WTC11 (cell line): ENCODE measurements around the gene GJD2. TPM values are rescaled to one million over a fixed set of nuclear protein-coding genes. Genes with fewer than 3 reads are reported as not detected.

ENCODE experiments used
- ATAC-seq: fragments of 200-7000 bp; cut with Tn5 transposase; 2 replicates; pipeline ENCODE4 v1.10.0; 2021; ENCODE audit warnings: mild to moderate bottlenecking, moderate library complexity
- CTCF ChIA-PET: fragments of 300-600 bp; sonication (Branson Sonifier 250); formaldehyde crosslinking; loops from one replicate; lab custom pipeline; 2021; ENCODE audit warnings: antibody characterized with exemption; lab: Charles Lee
- POLR2A ChIA-PET: fragments of 350-600 bp; sonication (Branson Sonifier 250); formaldehyde crosslinking; loops from one replicate; lab custom pipeline; 2021; ENCODE audit warnings: antibody characterized with exemption; lab: Charles Lee
- DNase-seq: peaks from one replicate; pipeline ENCODE4 v3.0.0; 2021; ENCODE audit warnings: low spot score
- H3K27ac Mint-ChIP-seq: 2 replicates; pipeline ENCODE4 v1.8.0; 2021; ENCODE audit warnings: mixed read lengths
- H3K27me3 Mint-ChIP-seq: 2 replicates; pipeline ENCODE4 v1.8.0; 2021; ENCODE audit warnings: low read depth, mild to moderate bottlenecking, moderate library complexity, mixed read lengths
- H3K36me3 Mint-ChIP-seq: 2 replicates; pipeline ENCODE4 v1.8.0; 2021; ENCODE audit warnings: mixed read lengths
- H3K4me1 Mint-ChIP-seq: 2 replicates; pipeline ENCODE4 v1.8.0; 2022; ENCODE audit warnings: mixed read lengths
- H3K4me3 Mint-ChIP-seq: 2 replicates; pipeline ENCODE4 v1.8.0; 2021; ENCODE audit warnings: mild to moderate bottlenecking, moderate library complexity, mixed read lengths
- H3K9me3 Mint-ChIP-seq: 2 replicates; pipeline ENCODE4 v1.8.0; 2021; ENCODE audit warnings: mixed read lengths
- ATF6 ChIP-seq: sonication (generic); formaldehyde crosslinking; IDR thresholded peaks from 2 replicates; pipeline ENCODE4 v1.8.1; 2023; ENCODE audit warnings: mild to moderate bottlenecking, missing genetic modification reagents
- CBFB ChIP-seq: sonication (generic); formaldehyde crosslinking; IDR thresholded peaks from 2 replicates; pipeline ENCODE4 v1.8.1; 2022; ENCODE audit warnings: mild to moderate bottlenecking, low read depth, missing genetic modification reagents
- E2F5 ChIP-seq: sonication (generic); formaldehyde crosslinking; IDR thresholded peaks from 2 replicates; pipeline ENCODE4 v1.8.1; 2022; ENCODE audit warnings: mild to moderate bottlenecking, moderate library complexity, missing genetic modification reagents
- ELF4 ChIP-seq: sonication (generic); formaldehyde crosslinking; IDR thresholded peaks from 2 replicates; pipeline ENCODE4 v1.8.1; 2022; ENCODE audit warnings: low read depth, mild to moderate bottlenecking, moderate library complexity, missing genetic modification reagents
- ETV6 ChIP-seq: sonication (generic); formaldehyde crosslinking; IDR thresholded peaks from 2 replicates; pipeline ENCODE4 v1.8.1; 2022; ENCODE audit warnings: mild to moderate bottlenecking, missing genetic modification reagents
- HMGA2 ChIP-seq: fragments of 250-450 bp; sonication (Bioruptor Pico); IDR thresholded peaks from 2 replicates; pipeline ENCODE4 v1.4.0; 2021; ENCODE audit warnings: mild to moderate bottlenecking, moderate library complexity
- HMGXB4 ChIP-seq: sonication (generic); formaldehyde crosslinking; IDR thresholded peaks from 2 replicates; pipeline ENCODE4 v1.8.1; 2023; ENCODE audit warnings: mild to moderate bottlenecking, moderate library complexity, missing genetic modification reagents
- IRF2 ChIP-seq: sonication (generic); formaldehyde crosslinking; IDR thresholded peaks from 2 replicates; pipeline ENCODE4 v1.8.0; 2022; ENCODE audit warnings: low read depth, missing genetic modification reagents, borderline replicate concordance
- JAZF1 ChIP-seq: fragments of 250-450 bp; sonication (Bioruptor Pico); IDR thresholded peaks from 2 replicates; pipeline ENCODE4 v1.9.0; 2021; ENCODE audit warnings: moderate library complexity, mild to moderate bottlenecking, inconsistent platforms
- JUN ChIP-seq: sonication (generic); formaldehyde crosslinking; IDR thresholded peaks from 2 replicates; pipeline ENCODE4 v1.8.0; 2023; ENCODE audit warnings: mild to moderate bottlenecking, missing genetic modification reagents
- KAT7 ChIP-seq: sonication (generic); formaldehyde crosslinking; IDR thresholded peaks from 2 replicates; pipeline ENCODE4 v1.8.1; 2023; ENCODE audit warnings: missing genetic modification reagents, mild to moderate bottlenecking, borderline replicate concordance
- OVOL2 ChIP-seq: fragments of 250-450 bp; sonication (Bioruptor Pico); IDR thresholded peaks from 2 replicates; pipeline ENCODE4 v1.9.0; 2021; ENCODE audit warnings: mild to moderate bottlenecking, borderline replicate concordance
- SMAD3 ChIP-seq: sonication (generic); formaldehyde crosslinking; IDR thresholded peaks from 2 replicates; pipeline ENCODE4 v1.8.0; 2022; ENCODE audit warnings: missing genetic modification reagents, mild to moderate bottlenecking, borderline replicate concordance
- TEAD1 ChIP-seq: sonication (generic); formaldehyde crosslinking; IDR thresholded peaks from 2 replicates; pipeline ENCODE4 v1.8.0; 2022; ENCODE audit warnings: mild to moderate bottlenecking, missing genetic modification reagents
- TP53 ChIP-seq: sonication (generic); formaldehyde crosslinking; IDR thresholded peaks from 2 replicates; pipeline ENCODE4 v1.8.1; 2023; ENCODE audit warnings: mild to moderate bottlenecking, missing genetic modification reagents
- ZBTB43 ChIP-seq: sonication (generic); formaldehyde crosslinking; IDR thresholded peaks from 2 replicates; pipeline ENCODE4 v1.8.1; 2023; ENCODE audit warnings: mild to moderate bottlenecking, missing genetic modification reagents
- ZNF121 ChIP-seq: sonication (generic); formaldehyde crosslinking; IDR thresholded peaks from 2 replicates; pipeline ENCODE4 v1.8.0; 2023; ENCODE audit warnings: missing genetic modification reagents
- ZNF232 ChIP-seq: sonication (generic); formaldehyde crosslinking; IDR thresholded peaks from 2 replicates; pipeline ENCODE4 v1.8.0; 2022; ENCODE audit warnings: mild to moderate bottlenecking, missing genetic modification reagents
- ZNF281 ChIP-seq: sonication (generic); formaldehyde crosslinking; IDR thresholded peaks from 2 replicates; pipeline ENCODE4 v1.8.0; 2023; ENCODE audit warnings: mild to moderate bottlenecking, missing genetic modification reagents
- ZNF317 ChIP-seq: sonication (generic); formaldehyde crosslinking; IDR thresholded peaks from 2 replicates; pipeline ENCODE4 v1.8.1; 2023; ENCODE audit warnings: low read depth, mild to moderate bottlenecking, moderate library complexity, missing genetic modification reagents, borderline replicate concordance
- ZNF416 ChIP-seq: fragments of 250-450 bp; sonication (Bioruptor Pico); IDR thresholded peaks from 2 replicates; pipeline ENCODE4 v1.9.0; 2021; ENCODE audit warnings: mild to moderate bottlenecking, inconsistent platforms
- ZNF425 ChIP-seq: fragments of 250-450 bp; sonication (Bioruptor Pico); conservative IDR thresholded peaks from 2 replicates; pipeline ENCODE4 v1.9.0; 2021; ENCODE audit warnings: mild to moderate bottlenecking
- ZSCAN18 ChIP-seq: fragments of 250-450 bp; sonication (Bioruptor Pico); IDR thresholded peaks from 2 replicates; pipeline ENCODE4 v2.1.2; 2022; ENCODE audit warnings: mild to moderate bottlenecking, moderate library complexity
- total RNA-seq: library from RNA; stranded (reverse); gene quantifications from 3 replicates; pipeline ENCODE4 v1.2.3, GENCODE V29; 2021

The GJD2 gene
- total RNA-seq, 1 experiment from 2014 or later, result 0.22 TPM

- TF ChIP-seq ZSCAN18, result no peak
These were observed 21.2 kb downstream of the GJD2 start (continued) for GRCh38 chr15:34733621-34734020.

GRCh38 chr15:34732430-34732829 is 22.4 kb downstream of the GJD2 start:
- H3K4me1 Mint-ChIP-seq, result peaks cover 20% of the 10 kb centered on the region
- H3K27ac Mint-ChIP-seq, result 0 out of 2 replicates have a peak overlapping the region, but pooled peaks have one; percentile 8
- H3K4me3 Mint-ChIP-seq, result no peak overlapping the region
- peaks cover 10% of the 10 kb centered on the region for H3K9me3 Mint-ChIP-seq
- ATAC-seq (no peak), DNase-seq (no peak)
- TF ChIP-seq HMGXB4 (CRISPR knock-in tag), result no peak
- no peak for TF ChIP-seq SMAD3 (CRISPR knock-in tag)
- no peak for TF ChIP-seq ZBTB43 (CRISPR knock-in tag)
- TF ChIP-seq JAZF1 (CRISPR knock-in tag), result no peak
- no peak for TF ChIP-seq ETV6 (CRISPR knock-in tag)
- TF ChIP-seq ZNF425, result no peak
- TF ChIP-seq ZNF317, result no peak
- TF ChIP-seq KAT7 (CRISPR knock-in tag), result no peak
- no peak for TF ChIP-seq ZNF232
- no peak for TF ChIP-seq ZNF121 (CRISPR knock-in tag)
- ChIA-PET POLR2A (no interaction called here), CTCF (no interaction called here)
- 0 out of 2 replicates have a peak, but pooled peaks cover 2% of the 10 kb centered on the region for H3K27me3 Mint-ChIP-seq
- H3K36me3 Mint-ChIP-seq, result no peaks in the 10 kb centered on the region; the same call in 1 of the 2 replicates

GRCh38 chr15:34730701-34731100 is 24.1 kb downstream of the GJD2 start:
- POLR2A ChIA-PET, result interaction anchor here (0.6 kb wide), 1 partner anchor 10 kb away, joined by 3 read pairs; no protein-coding TSS in a partner anchor
- no peak for TF ChIP-seq ZNF281
- TF ChIP-seq ELF4 (CRISPR knock-in tag), result no peak
- no peak for TF ChIP-seq IRF2 (CRISPR knock-in tag)
- no peak for TF ChIP-seq TP53 (CRISPR knock-in tag)
- TF ChIP-seq OVOL2 (CRISPR knock-in tag), result no peak
- no peak for TF ChIP-seq HMGA2 (CRISPR knock-in tag)
- no peak for TF ChIP-seq TEAD1 (CRISPR knock-in tag)
- TF ChIP-seq ZNF416 (CRISPR knock-in tag), result no peak
- TF ChIP-seq CBFB, result no peak
- no peak for TF ChIP-seq E2F5 (CRISPR knock-in tag)
- TF ChIP-seq JUN, result no peak
- no peak for TF ChIP-seq ATF6 (CRISPR knock-in tag)

More at GRCh38 chr15:34730701-34731100, 24.1 kb downstream of the GJD2 start:
- DNase-seq (no peak), ATAC-seq (no peak)
- H3K36me3 Mint-ChIP-seq, result peaks cover 6% of the 10 kb centered on the region
- H3K4me3 Mint-ChIP-seq, result no peak overlapping the region
- CTCF ChIA-PET, result no interaction called here
- no peaks in the 10 kb centered on the region; the same call in 1 of the 2 replicates for H3K27me3 Mint-ChIP-seq
- no peak overlapping the region for H3K27ac Mint-ChIP-seq
- H3K9me3 Mint-ChIP-seq, result peaks cover 20% of the 10 kb centered on the region
- H3K4me1 Mint-ChIP-seq, result peaks cover 32% of the 10 kb centered on the region
